Measurements from ENCODE around the gene RHEB.

- TF ChIP-seq CTCF (IDR thresholded peaks at IDR 0.05; ENCODE audit: borderline replicate concordance, extremely low read depth, low read length, poor library complexity, severe bottlenecking) (no peak), EZH2 (IDR thresholded peaks at IDR 0.05; ENCODE audit: borderline replicate concordance, low read depth, low read length, severe bottlenecking) (no peak)
These were observed 29.4 kb upstream of the RHEB start for GRCh38 chr7:151549083-151549482.
